HG03575 (cell line): Measurements from ENCODE around the gene PACS2.

ENCODE experiments used
- ATAC-seq: cut with Tn5 transposase; IDR thresholded peaks from one replicate; pipeline ENCODE4 v1.9.1; 2021; ENCODE audit not compliant: unreplicated experiment, insufficient number of reproducible peaks, low FRiP score; ENCODE audit errors: extremely low read depth

PACS2 gene

DNA sequence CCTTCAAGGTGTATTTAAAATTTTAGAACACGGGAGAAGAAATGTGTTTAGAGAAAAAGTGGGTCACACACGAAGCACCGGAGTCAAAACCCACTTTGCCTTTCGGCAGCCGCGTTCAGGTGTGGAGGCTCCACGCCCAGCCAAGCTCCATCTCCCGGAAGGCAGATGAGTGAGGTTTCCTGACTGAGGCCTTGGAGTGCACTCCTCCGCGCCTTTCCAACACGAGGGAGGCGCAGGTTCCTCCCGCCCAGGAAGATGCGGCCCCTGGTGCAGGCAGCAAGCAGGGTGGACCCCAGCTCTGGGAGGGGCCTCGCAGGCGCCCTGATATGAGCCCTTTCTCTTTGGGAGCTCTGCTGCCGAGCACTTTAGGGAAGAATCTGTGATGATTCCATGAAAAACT lies 127.6 kb downstream of the PACS2 start:
- no peak for ATAC-seq

DNA sequence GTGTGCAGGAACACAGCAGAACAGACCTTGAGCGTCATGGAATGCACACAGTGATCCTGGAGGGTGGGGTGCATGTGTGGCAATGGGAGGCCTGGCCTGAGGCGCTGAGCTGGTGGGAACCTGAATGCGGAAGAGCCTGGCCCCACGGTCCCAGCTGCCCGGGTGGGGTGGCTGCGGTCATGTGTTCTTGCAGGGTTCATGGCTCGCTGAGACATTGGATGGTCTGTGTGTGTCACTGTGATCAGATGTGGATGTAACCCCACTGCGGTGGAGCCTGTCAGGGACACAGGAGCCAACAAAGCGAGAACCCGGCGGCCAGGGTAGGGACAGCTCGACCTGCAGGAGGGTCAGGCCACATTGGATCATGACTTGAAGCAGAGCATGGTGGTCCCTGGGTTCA lies 128.3 kb downstream of the PACS2 start:
- no peak for ATAC-seq

DNA sequence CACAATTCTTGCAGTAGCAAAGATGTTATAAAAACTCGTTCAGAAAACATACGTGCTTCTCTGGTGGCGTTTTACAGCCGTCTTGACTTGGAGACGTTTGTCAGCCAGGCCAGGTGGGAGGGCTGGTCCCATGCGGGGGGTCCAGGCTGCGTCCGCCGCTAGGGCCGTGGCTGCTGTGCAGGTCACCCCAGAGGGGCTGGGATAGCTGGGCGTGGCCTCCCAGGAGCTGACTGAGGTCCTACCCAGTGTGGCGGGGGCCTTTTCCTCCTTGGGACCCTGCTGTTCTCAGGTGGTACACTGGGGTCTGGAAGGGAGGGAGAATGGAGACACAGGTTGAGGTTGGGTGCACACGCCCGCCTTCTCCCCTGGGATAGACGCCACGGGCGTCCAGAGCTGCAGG lies 130.3 kb downstream of the PACS2 start:
- no peak for ATAC-seq

DNA sequence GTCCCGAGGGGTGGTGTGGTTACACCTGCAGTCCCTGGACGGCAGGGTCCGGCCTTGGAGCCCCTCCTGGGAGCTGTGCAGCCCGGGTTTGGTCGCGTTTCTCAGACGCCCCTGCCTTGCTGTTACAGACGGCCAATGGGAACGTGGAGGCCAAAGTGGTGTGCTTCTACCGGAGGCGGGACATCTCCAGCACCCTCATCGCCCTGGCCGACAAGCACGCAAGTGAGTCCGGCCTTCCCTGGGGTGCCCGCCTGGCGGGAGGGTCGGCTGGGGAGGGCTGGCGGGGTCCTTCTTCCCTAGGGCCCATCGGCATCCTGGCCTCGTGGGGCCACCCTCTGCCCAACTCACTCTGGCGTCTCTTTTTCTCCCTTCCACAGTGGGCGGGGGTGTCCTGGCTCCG lies 130.7 kb downstream of the PACS2 start:
- ATAC-seq = no peak

DNA sequence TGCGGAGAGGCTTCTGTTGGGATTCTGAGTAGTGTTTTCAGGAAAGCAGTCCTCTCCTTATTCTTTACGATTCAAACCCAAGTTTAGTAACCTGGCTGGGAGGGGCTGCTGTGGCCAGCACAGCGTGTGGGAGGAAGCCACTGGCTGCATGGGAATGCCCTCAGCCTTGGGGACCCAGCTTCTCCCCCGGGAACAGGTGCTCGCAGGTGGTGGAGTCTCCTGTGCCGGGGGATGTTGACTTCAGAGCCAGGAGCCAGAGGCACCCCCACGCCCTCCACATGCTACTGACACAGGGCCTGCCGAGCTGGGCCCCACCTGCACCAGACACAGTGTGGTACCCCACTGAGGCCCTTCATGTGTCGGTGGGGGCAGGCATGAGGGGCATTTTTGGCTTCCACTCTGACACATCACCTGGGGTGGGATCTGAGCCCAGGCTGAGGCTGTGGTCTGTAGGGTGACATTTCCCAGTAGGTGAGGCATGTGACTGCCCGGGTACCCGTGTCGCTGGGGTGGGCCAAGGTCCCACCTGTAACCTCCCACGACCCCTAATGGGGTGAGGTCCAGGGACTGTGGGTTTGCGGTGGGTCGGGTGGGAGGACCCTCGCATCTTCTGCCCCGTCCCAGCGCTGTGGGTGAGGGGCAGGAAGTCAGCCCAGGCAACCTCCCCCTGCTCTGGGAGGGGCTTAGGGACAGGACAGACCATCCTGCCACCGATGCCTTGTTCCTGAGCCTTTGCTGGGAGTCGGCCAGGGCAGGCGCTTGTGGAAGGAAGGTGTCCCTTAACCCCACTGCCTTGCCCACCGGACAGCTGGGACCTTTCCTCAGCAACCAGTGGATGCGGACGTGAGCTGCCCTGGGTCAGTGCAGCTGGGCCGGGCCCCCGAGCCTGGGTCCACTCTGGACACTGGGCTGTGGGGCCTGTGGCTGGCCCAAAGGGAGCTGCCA lies 131.6 kb downstream of the PACS2 start:
- no peak for ATAC-seq

DNA sequence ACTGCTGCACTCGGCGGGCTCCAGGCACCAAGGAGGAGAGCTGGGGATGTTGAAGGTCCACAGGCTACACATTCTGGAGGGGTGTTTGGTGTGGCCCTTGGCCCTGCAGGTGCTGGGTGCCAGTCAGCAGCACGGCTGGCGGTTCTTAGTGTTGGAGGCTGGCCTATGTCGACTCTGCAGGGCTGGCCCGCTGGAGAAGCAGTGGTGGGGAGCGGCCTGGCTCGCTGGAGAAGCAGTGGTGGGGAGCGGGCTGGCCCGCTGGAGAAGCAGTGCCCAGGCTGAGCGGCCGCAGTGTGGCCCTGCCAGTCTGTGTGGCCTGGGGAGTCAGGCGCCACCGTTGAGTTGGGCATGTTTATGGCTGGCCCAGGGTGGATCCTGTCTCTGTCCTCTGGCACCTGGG lies 132.4 kb downstream of the PACS2 start:
- ATAC-seq = no peak
